Measurements from ENCODE around the gene DMD.

DNA sequence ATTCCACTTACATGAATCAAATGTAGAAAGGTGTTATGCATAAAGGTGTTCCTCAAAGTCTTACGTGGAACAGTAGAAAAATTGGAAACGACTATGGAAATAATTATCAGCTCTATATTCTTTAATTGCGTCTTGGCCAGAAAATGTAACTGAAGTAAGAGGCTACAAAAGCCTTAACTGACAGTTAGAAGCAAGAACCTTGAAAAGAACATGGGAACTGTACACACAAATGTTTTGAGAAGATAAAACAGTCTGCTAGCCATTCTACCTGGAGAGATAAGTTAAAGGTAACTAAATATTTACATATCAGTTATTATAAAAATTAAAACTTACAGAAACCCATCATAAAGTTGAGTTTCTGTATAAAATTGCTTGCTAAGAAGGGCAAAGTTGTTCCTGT lies 1967.5 kb downstream of the DMD start:
- TF ChIP-seq POLR2A (IDR thresholded peaks at IDR 0.05), result no peak
- TF ChIP-seq, protein P1, sequence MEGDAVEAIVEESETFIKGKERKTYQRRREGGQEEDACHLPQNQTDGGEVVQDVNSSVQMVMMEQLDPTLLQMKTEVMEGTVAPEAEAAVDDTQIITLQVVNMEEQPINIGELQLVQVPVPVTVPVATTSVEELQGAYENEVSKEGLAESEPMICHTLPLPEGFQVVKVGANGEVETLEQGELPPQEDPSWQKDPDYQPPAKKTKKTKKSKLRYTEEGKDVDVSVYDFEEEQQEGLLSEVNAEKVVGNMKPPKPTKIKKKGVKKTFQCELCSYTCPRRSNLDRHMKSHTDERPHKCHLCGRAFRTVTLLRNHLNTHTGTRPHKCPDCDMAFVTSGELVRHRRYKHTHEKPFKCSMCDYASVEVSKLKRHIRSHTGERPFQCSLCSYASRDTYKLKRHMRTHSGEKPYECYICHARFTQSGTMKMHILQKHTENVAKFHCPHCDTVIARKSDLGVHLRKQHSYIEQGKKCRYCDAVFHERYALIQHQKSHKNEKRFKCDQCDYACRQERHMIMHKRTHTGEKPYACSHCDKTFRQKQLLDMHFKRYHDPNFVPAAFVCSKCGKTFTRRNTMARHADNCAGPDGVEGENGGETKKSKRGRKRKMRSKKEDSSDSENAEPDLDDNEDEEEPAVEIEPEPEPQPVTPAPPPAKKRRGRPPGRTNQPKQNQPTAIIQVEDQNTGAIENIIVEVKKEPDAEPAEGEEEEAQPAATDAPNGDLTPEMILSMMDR (IDR thresholded peaks at IDR 0.05), result no peak
